GM12878 (cell line): ENCODE results near the gene CD69. TPM values are rescaled to one million over a fixed set of nuclear protein-coding genes. Genes with fewer than 3 reads are reported as not detected.
A peak's percentile ranks its signal among the peaks of the same experiment; 100 is the strongest.

Experiments
- CBFB ChIP-seq: IDR thresholded peaks from 2 replicates; pipeline ENCODE4 v1.6.1; 2016; ENCODE audit warnings: antibody characterized with exemption, low read depth
- CBX5 ChIP-seq: sonication (generic); IDR thresholded peaks from 2 replicates; pipeline ENCODE4 v1.6.1; 2016; ENCODE audit warnings: low read depth, moderate library complexity, mild to moderate bottlenecking, inconsistent platforms
- CTCF ChIP-seq, 3 experiments: IDR thresholded peaks in 2 of 3; conservative IDR thresholded peaks in 1 of 3; 2 replicates each; pipeline ENCODE4 v1.5.1; 2011; ENCODE audit warnings: low read depth in 3 of 3, low read length in 3 of 3, mild to moderate bottlenecking in 3 of 3, control low read depth in 2 of 3, moderate library complexity in 2 of 3, inconsistent platforms in 1 of 3, mixed read lengths in 1 of 3; ENCODE audit not compliant: control insufficient read depth in 2 of 3, insufficient read depth in 1 of 3; ENCODE audit errors: extremely low read depth in 1 of 3
- ESRRA ChIP-seq: IDR thresholded peaks from 2 replicates; pipeline ENCODE4 v1.6.1; 2012; ENCODE audit warnings: mild to moderate bottlenecking, low read length, improper control_type of control experiment
- NR2F1 ChIP-seq: fragments of 450-650 bp; conservative IDR thresholded peaks from 2 replicates; pipeline ENCODE4 v1.6.1; 2017; ENCODE audit warnings: mild to moderate bottlenecking
- POU2F2 ChIP-seq: IDR thresholded peaks from 3 replicates; pipeline ENCODE4 v1.6.1; 2011; ENCODE audit warnings: low read depth, mild to moderate bottlenecking, low read length, borderline replicate concordance
- RAD21 ChIP-seq: IDR thresholded peaks from 2 replicates; pipeline ENCODE4 v1.6.1; 2011; ENCODE audit warnings: mild to moderate bottlenecking, low read depth, low read length, moderate library complexity; ENCODE audit not compliant: insufficient read depth
- RFX5 ChIP-seq: IDR thresholded peaks from 2 replicates; pipeline ENCODE4 v1.6.1; 2011; ENCODE audit warnings: low read depth, low read length, improper control_type of control experiment
- SMC3 ChIP-seq: IDR thresholded peaks from 2 replicates; pipeline ENCODE4 v1.6.1; 2011; ENCODE audit warnings: low read length, improper control_type of control experiment, borderline replicate concordance
- SPI1 ChIP-seq: IDR thresholded peaks from 2 replicates; pipeline ENCODE4 v1.6.1; 2011; ENCODE audit warnings: low read depth, mild to moderate bottlenecking, low read length, moderate library complexity, borderline replicate concordance; ENCODE audit not compliant: insufficient read depth
- SRF ChIP-seq, 2 experiments: IDR thresholded peaks; 2 replicates each; pipeline ENCODE4 v1.6.1; 2011; ENCODE audit warnings: low read depth in 2 of 2, low read length in 2 of 2, mild to moderate bottlenecking in 1 of 2, moderate library complexity in 1 of 2
- YY1 ChIP-seq: IDR thresholded peaks from 2 replicates; pipeline ENCODE4 v1.6.1; 2011; ENCODE audit warnings: low read depth, mild to moderate bottlenecking, low read length
- polyA plus RNA-seq, 11 experiments: library from polyadenylated mRNA; depleted of rRNA in 4 of 11; unstranded in 6 of 11; stranded (reverse) in 5 of 11; fragments of >200 nt; fragmentation: Nextera tagmentation in 4 of 11; fragmentation: Illumina TruSeq in 1 of 11; extraction: Ambion mirVana in 4 of 11; extraction: Trizol in 1 of 11; gene quantifications; 1 replicate in 1 of 11; 2 replicates in 10 of 11; pipeline versions ENCODE4 v1.2.1 to v1.2.3, GENCODE V29; 2011 to 2016; ENCODE audit warnings: inconsistent platforms in 2 of 11, missing spikeins in 2 of 11, low read depth in 1 of 11
- total RNA-seq, 4 experiments: library from RNA; depleted of rRNA in 3 of 4; stranded (reverse); fragments of >200 nt in 3 of 4; fragmentation: Illumina TruSeq in 1 of 4; extraction: Trizol in 1 of 4; gene quantifications; 2 replicates each; pipeline versions ENCODE4 v1.2.1 to v1.2.3, GENCODE V29; 2013 to 2021
- TF ChIP-seq, protein P1 (sequence below): IDR thresholded peaks from 2 replicates; pipeline ENCODE4 v1.6.1; 2012; ENCODE audit warnings: low read length, inconsistent platforms

Gene CD69
- total and polyA plus RNA-seq, 10 of the 15 experiments (the other 5 are each of a cell fraction or from before 2014, with no cell fraction given): 7.3 to 156 (median 15.0) TPM

- peak; percentile 12; the same call in 1 of the 2 replicates for TF ChIP-seq CBX5
- no peak for TF ChIP-seq RFX5
- TF ChIP-seq CBFB: no peak
- TF ChIP-seq YY1: 0 out of 2 replicates have a peak, but pooled peaks have one; percentile 45
- TF ChIP-seq SMC3: peak; percentile 92
- TF ChIP-seq ESRRA: no peak
- TF ChIP-seq POU2F2: peak; percentile 46; the same call in 1 of the 3 replicates
- TF ChIP-seq NR2F1: no peak
- TF ChIP-seq, protein P1, sequence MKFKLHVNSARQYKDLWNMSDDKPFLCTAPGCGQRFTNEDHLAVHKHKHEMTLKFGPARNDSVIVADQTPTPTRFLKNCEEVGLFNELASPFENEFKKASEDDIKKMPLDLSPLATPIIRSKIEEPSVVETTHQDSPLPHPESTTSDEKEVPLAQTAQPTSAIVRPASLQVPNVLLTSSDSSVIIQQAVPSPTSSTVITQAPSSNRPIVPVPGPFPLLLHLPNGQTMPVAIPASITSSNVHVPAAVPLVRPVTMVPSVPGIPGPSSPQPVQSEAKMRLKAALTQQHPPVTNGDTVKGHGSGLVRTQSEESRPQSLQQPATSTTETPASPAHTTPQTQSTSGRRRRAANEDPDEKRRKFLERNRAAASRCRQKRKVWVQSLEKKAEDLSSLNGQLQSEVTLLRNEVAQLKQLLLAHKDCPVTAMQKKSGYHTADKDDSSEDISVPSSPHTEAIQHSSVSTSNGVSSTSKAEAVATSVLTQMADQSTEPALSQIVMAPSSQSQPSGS: 0 out of 2 replicates have a peak, but pooled peaks have one; percentile 1
- TF ChIP-seq SRF (IDR thresholded peaks at IDR 0.05; ENCODE audit: low read depth in 2 of 2, low read length in 2 of 2): 0 out of 4 replicates have a peak, but pooled peaks of 1 of the 2 experiments have one; percentile 14
- TF ChIP-seq RAD21: peak; percentile 97
- peak; percentile 71 to 88 (median 74) for TF ChIP-seq CTCF (IDR thresholded peaks at IDR 0.05 in 2 of 3, conservative IDR thresholded peaks at IDR 0.05 in 1 of 3; ENCODE audit: control insufficient read depth in 2 of 3, extremely low read depth in 1 of 3, insufficient read depth in 1 of 3, low read depth in 3 of 3, low read length in 3 of 3)
- TF ChIP-seq SPI1: peak; percentile 41; the same call in 1 of the 2 replicates
Measured at GRCh38 chr12:9750276-9751203, 10.2 kb downstream of the CD69 start (continued).
